HCEC 1CT (cell line): ENCODE results near the gene PRKAR2A.
"Not testable (repeated sequence)": the region's sequence is repeated elsewhere in the genome, so short reads cannot be mapped to it uniquely, and the experiment has no call there.

Experiments used
- DNase-seq: peaks from one replicate; pipeline ENCODE4 v3.0.0-alpha.2; 2017

The PRKAR2A gene

GRCh38 chr3:48725185-48725855 lies 122.4 kb downstream of the PRKAR2A start:
- DNase-seq = not testable (repeated sequence)

GRCh38 chr3:48723725-48724124 lies 123.9 kb downstream of the PRKAR2A start:
- no peak for DNase-seq

- peak; percentile 33 for DNase-seq
These were observed 124.4 kb downstream of the PRKAR2A start for GRCh38 chr3:48723293-48723692.

DNA sequence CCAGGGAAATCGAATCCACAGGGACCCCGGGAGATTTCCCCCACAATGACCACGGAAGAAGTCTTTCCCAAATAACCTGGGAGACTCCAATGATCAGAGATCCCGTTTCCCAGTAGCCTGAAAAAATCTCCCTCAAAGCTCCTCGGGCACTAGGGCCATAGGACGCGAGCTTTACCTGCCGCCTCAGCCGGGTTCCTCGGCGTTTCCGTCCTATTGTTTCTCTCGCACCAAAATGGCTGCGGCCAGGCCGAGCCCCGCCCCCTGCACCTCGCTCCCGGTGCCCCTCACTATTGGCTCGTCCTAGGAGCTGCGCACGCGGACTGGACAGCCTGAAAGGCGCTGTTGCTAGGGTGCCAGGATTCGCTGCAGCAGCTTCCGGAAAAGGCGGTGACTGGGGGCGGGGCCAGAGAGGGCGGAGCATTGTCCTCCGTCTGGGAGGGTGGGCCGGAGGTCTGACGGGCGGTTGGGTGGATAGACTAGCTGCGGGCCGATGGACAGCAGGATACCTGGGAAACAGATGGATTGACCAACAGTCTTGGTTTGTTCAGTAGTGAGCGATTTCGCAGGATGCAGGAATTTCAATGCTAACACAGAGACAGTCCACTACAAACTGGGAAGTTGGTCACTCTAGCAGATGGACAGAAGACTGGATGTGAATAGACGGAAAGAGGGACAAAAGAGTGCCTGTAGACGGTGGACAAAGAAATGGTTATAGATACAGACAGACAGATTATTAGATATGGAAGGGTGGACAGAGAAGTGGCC lies 130.5 kb downstream of the PRKAR2A start, which contains the start of gene IP6K2:
Gene IP6K2, minus strand, starts transcription at position 240 of the 765 bp plus-strand sequence. CDS start 21,930 bp downstream, outside the sequence.
- DNase-seq = peak; percentile 98

GRCh38 chr3:48716508-48716981 lies 131.1 kb downstream of the PRKAR2A start:
- peak; percentile 17 for DNase-seq

DNA sequence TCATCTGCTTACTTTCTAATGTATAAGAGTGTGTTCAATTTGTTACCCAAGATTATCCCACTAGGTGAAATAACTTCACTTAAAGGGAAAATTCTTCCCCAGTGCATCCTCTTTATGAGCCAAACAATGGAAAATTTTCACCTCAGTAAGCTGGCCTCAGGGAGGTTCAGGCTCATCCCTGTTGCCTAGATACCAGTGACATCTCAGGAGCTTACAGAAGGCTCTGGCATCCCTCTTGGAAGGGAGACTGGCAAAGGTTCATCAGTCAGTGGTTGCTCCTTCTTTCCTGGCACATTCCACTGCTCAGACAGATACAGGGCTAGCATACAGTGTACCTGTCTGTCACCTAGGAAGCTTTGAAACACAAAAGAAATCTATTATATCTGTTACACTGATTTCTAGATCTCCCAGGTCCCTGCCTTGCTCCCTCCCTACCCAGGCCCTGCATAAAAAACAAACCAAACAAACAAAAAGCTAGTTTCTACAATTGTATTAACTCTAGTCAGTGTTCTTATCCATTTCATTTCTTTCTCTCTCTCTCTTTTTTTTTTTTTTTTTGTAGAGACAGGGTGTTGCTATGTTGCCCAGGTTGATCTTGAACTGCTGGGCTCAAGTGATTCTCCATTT lies 132.4 kb downstream of the PRKAR2A start:
- peak; percentile 25 for DNase-seq

- DNase-seq = no peak
These were observed 135.9 kb downstream of the PRKAR2A start for GRCh38 chr3:48711727-48712126.

- DNase-seq = no peak
These were observed 138.6 kb downstream of the PRKAR2A start for GRCh38 chr3:48709051-48709461.

DNA sequence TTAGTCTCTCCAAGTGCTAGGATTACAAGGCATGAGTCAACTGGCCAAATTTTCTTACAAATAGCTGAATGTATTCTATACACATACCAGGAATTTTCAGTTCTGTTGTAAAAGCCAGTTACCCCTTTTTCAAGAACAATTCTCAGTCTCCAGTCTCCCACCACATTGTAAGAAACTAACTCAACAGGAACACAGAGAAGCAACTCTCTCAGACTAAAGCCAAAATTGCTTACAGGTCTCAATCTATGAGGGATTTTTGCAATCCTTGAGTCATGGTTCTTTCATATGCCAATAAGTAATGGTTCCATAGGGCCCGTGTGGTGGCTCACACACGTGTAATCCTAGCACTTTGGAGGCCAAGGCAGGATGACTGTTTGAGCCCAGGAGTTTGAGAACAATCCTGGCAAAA lies 139.2 kb downstream of the PRKAR2A start:
- DNase-seq = peak; percentile 55

GRCh38 chr3:48707157-48707556 lies 140.5 kb downstream of the PRKAR2A start:
- no peak for DNase-seq

DNA sequence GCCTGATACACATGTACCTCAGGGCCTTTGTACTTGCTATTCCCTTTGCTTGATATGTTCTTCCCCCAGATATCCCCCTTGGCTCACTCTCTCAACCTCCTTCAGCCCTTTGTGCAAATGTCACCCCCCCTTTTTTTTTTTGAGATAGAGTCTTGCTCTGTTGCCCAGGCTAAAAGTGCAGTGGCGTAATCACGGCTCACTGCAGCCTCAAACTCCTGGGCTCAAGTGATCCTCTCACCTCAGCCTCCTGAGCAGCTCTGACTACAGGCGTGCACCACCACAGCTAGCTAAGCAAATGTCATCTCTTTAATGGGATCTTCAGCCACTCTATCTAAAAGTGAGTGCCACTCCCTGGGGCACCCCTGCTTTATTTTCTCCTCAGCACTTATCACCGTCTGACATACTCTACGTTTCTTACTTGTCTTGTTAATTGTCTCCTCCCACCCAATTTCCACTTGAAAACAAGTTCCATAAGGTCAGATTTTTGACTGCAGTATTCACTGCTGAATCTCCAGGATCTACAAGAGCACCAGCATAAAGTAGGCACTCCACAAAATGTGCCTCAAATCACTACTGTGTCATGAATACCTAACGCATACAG lies 145.3 kb downstream of the PRKAR2A start:
- DNase-seq = no peak

GRCh38 chr3:48700731-48701405 lies 146.8 kb downstream of the PRKAR2A start:
- no peak for DNase-seq

GRCh38 chr3:48698891-48699290 lies 148.8 kb downstream of the PRKAR2A start:
- no peak for DNase-seq

- peak; percentile 11 for DNase-seq
These were observed 149.7 kb downstream of the PRKAR2A start for GRCh38 chr3:48697952-48698351.

DNA sequence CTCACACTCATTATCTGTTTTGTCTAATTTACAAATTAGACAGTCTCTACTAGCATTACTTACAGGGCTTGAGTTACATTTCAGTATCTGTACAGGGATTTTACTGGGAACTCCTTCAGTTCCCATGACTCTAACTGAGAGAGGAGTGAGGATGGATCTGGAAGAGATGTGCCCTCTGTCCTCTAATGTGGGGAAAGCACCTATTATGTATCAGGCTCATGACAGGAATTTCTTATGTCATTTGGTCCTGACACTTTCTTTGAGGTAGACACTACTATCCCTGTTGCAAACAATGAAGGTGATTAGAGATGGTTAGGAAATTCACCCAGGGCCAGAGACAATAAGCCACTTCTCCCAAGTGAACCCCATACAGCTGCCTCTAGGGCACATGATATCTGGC lies 151.1 kb downstream of the PRKAR2A start:
- no peak for DNase-seq
